ENCODE data around the gene GHRH. TPM values are rescaled to one million over a fixed set of nuclear protein-coding genes. Genes with fewer than 3 reads are reported as not detected.

Gene GHRH
- total RNA-seq, 1 experiment from 2014 or later, result not detected

DNA sequence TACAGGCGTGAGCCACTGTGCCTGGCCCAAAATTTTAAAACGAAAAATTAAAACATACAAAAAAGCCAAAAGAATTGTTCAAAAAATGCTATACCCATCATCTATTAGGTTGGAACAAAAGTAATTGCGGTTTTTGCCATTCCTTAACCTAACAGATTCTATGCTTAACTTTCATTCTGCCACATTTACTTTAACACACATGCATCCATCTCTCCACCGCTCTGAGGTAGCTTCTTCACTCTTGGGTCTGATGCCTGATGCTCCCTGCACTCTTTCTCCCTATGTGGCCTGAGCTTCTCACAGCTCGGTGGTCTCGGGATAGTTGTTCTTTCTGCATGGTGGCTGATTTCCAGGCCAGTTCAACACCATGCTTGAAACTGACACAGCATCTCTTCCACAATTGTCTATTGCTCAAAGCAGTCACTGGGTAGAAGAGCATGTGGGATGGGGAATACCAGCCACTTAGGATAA is 23.1 kb upstream of the GHRH start:
- H3K4me1 Mint-ChIP-seq, result peaks cover 25 to 36% of the 10 kb centered on the region in 2 experiments
- no peak overlapping the region for H2AFZ ChIP-seq (ENCODE audit: low read length)
- no peak overlapping the region for H2BK120ac ChIP-seq (ENCODE audit: low read depth, low read length, poor library complexity, severe bottlenecking)
- no peaks in the 10 kb centered on the region for H3K9me3 ChIP-seq (ENCODE audit: control insufficient read depth, low read depth, low read length)
- no peak overlapping the region for H2BK15ac ChIP-seq (ENCODE audit: low read depth, low read length)
- no peaks in the 10 kb centered on the region for H3K36me3 Mint-ChIP-seq (ENCODE audit: insufficient read depth in 1 of 3, low read depth in 3 of 3)
- no peak overlapping the region for H3K9ac ChIP-seq (ENCODE audit: extremely low read depth, insufficient read length, low read length)
- no peak overlapping the region for H3K4ac ChIP-seq (ENCODE audit: low read depth, low read length)
- H3K56ac ChIP-seq (ENCODE audit: insufficient read length, low read depth, low read length), result no peak overlapping the region
- H3K14ac ChIP-seq (ENCODE audit: insufficient read depth, low read length), result no peak overlapping the region
- H3K27ac Mint-ChIP-seq, result no peak overlapping the region
- no peak overlapping the region for H3K27ac ChIP-seq (ENCODE audit: insufficient read length, low read depth, low read length)
- TF ChIP-seq, protein P1, sequence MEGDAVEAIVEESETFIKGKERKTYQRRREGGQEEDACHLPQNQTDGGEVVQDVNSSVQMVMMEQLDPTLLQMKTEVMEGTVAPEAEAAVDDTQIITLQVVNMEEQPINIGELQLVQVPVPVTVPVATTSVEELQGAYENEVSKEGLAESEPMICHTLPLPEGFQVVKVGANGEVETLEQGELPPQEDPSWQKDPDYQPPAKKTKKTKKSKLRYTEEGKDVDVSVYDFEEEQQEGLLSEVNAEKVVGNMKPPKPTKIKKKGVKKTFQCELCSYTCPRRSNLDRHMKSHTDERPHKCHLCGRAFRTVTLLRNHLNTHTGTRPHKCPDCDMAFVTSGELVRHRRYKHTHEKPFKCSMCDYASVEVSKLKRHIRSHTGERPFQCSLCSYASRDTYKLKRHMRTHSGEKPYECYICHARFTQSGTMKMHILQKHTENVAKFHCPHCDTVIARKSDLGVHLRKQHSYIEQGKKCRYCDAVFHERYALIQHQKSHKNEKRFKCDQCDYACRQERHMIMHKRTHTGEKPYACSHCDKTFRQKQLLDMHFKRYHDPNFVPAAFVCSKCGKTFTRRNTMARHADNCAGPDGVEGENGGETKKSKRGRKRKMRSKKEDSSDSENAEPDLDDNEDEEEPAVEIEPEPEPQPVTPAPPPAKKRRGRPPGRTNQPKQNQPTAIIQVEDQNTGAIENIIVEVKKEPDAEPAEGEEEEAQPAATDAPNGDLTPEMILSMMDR (conservative IDR thresholded peaks at IDR 0.05), result no peak
- no peak overlapping the region for H4K5ac ChIP-seq (ENCODE audit: insufficient read length, low read depth, low read length)
- no peaks in the 10 kb centered on the region for H3K79me1 ChIP-seq (ENCODE audit: insufficient read depth, low read depth, low read length, poor library complexity, severe bottlenecking)
- H3K4me1 ChIP-seq (ENCODE audit: insufficient read depth, low read length), result no peaks in the 10 kb centered on the region
- no peak overlapping the region for H3T11ph ChIP-seq (ENCODE audit: low read length)
- H3K18ac ChIP-seq (ENCODE audit: insufficient read length, low read depth, low read length), result no peak overlapping the region
- no peaks in the 10 kb centered on the region for H3K9me3 Mint-ChIP-seq
- no peak overlapping the region for H4K8ac ChIP-seq (replicated peaks; ENCODE audit: insufficient read length, low read depth, low read length)
- H3K23ac ChIP-seq (ENCODE audit: insufficient read length, low read depth, low read length), result no peak overlapping the region
- no CpG with 5 or more reads among the region's 6 CpGs for WGBS (ENCODE audit: extremely low coverage, insufficient read length, low lambda C conversion rate)
- no peaks in the 10 kb centered on the region for H3K79me2 ChIP-seq (ENCODE audit: insufficient read depth, low read length)
- H3K4me3 Mint-ChIP-seq, result no peak overlapping the region
- H3K23me2 ChIP-seq (ENCODE audit: insufficient read length, low read depth, low read length, poor library complexity, severe bottlenecking), result no peaks in the 10 kb centered on the region
- H3K27me3 Mint-ChIP-seq (ENCODE audit: low read depth), result peaks cover 7% of the 10 kb centered on the region
- no peak overlapping the region for H2BK12ac ChIP-seq (ENCODE audit: insufficient read length, low read depth, low read length)
- no peak overlapping the region for H4K91ac ChIP-seq (ENCODE audit: insufficient read length, low read depth, low read length)
- DNase-seq, result no peak
- no peaks in the 10 kb centered on the region for H3K27me3 ChIP-seq (ENCODE audit: insufficient read depth, low read length)
- no peak overlapping the region for H2BK5ac ChIP-seq (ENCODE audit: insufficient read length, low read length)
- H2AK5ac ChIP-seq (ENCODE audit: insufficient read length, low read length), result no peak overlapping the region
- H4K20me1 ChIP-seq (ENCODE audit: control insufficient read depth, insufficient read depth, insufficient read length), result no peaks in the 10 kb centered on the region
- H3K4me2 ChIP-seq (ENCODE audit: insufficient read depth, insufficient read length, low read length), result no peak overlapping the region
- no peak overlapping the region for H2BK20ac ChIP-seq (ENCODE audit: low read depth, low read length, poor library complexity, severe bottlenecking)
